Caco-2 (cell line): ENCODE measurements around the gene RGS10. TPM values are rescaled to one million over a fixed set of nuclear protein-coding genes. Genes with fewer than 3 reads are reported as not detected.
"Not testable (repeated sequence)": the region's sequence is repeated elsewhere in the genome, so short reads cannot be mapped to it uniquely, and the experiment has no call there.

Experiments used
- BruUV-seq: library from RNA; stranded (reverse); fragments of 400-500 nt; replicated peaks from 2 replicates; lab custom pipeline; 2021; lab: Mats Ljungman, UMichigan
- CTCF ChIA-PET: fragments of 300-600 bp; sonication (Branson Sonifier 250); formaldehyde crosslinking; loops from one replicate; lab custom pipeline; 2022; ENCODE audit warnings: antibody characterized with exemption; lab: Charles Lee
- POLR2A ChIA-PET: fragments of 300-600 bp; sonication (Branson Sonifier 250); formaldehyde crosslinking; loops from one replicate; lab custom pipeline; 2022; ENCODE audit warnings: antibody characterized with exemption; lab: Charles Lee
- DNase-seq, 2 experiments: peaks; one replicate each; pipeline versions ENCODE4 v3.0.0 to v3.0.0-alpha.2; 2020 to 2022
- H3K27me3 ChIP-seq: replicated peaks from 2 replicates; pipeline ENCODE4 v1.6.0; 2011; ENCODE audit warnings: low read length; ENCODE audit not compliant: control insufficient read depth, insufficient read depth
- H3K36me3 ChIP-seq: 2 replicates; pipeline ENCODE4 v1.5.1; 2011; ENCODE audit warnings: low read length; ENCODE audit not compliant: control insufficient read depth, insufficient read depth
- H3K4me1 ChIP-seq: fragments of 250-450 bp; sonication (Bioruptor Pico); 2 replicates; pipeline ENCODE4 v1.5.1; 2020; ENCODE audit warnings: mild to moderate bottlenecking
- H3K4me3 ChIP-seq: 2 replicates; pipeline ENCODE4 v1.5.1; 2011; ENCODE audit warnings: low read depth, mild to moderate bottlenecking, control low read depth, low read length
- H3K9me3 ChIP-seq: fragments of 250-450 bp; sonication (Bioruptor Pico); 2 replicates; pipeline ENCODE4 v1.5.1; 2020; ENCODE audit warnings: mild to moderate bottlenecking, moderate library complexity
- H3K27ac Mint-ChIP-seq: one replicate; pipeline ENCODE4 v1.8.0; 2022; ENCODE audit warnings: mixed read lengths; ENCODE audit not compliant: unreplicated experiment
- H3K27me3 Mint-ChIP-seq: one replicate; pipeline ENCODE4 v1.8.0; 2022; ENCODE audit warnings: mixed read lengths; ENCODE audit not compliant: insufficient read depth, unreplicated experiment
- H3K36me3 Mint-ChIP-seq: one replicate; pipeline ENCODE4 v1.8.0; 2022; ENCODE audit warnings: mild to moderate bottlenecking, mixed read lengths; ENCODE audit not compliant: insufficient read depth, unreplicated experiment
- H3K4me1 Mint-ChIP-seq: one replicate; pipeline ENCODE4 v1.8.0; 2022; ENCODE audit warnings: low read depth, mixed read lengths; ENCODE audit not compliant: unreplicated experiment
- H3K4me3 Mint-ChIP-seq: one replicate; pipeline ENCODE4 v1.8.0; 2022; ENCODE audit warnings: mild to moderate bottlenecking, moderate library complexity, mixed read lengths; ENCODE audit not compliant: unreplicated experiment
- H3K9me3 Mint-ChIP-seq: one replicate; pipeline ENCODE4 v1.8.0; 2022; ENCODE audit warnings: mixed read lengths; ENCODE audit not compliant: unreplicated experiment
- CTCF ChIP-seq, 2 experiments: fragments of 200-600 bp in 1 of 2; IDR thresholded peaks; 1 replicate in 1 of 2; 2 replicates in 1 of 2; pipeline versions ENCODE4 v1.5.1 to v1.8.0; 2011 to 2022; ENCODE audit warnings: antibody characterized with exemption in 1 of 2, control low read depth in 1 of 2, inconsistent platforms in 1 of 2, low read depth in 1 of 2, low read length in 1 of 2, mild to moderate bottlenecking in 1 of 2, moderate library complexity in 1 of 2; ENCODE audit not compliant: insufficient read depth in 1 of 2, severe bottlenecking in 1 of 2, unreplicated experiment in 1 of 2
- intact Hi-C: fragments of 100-400 bp; cut with micrococcal nuclease; formaldehyde crosslinking; loops from one replicate; pipeline ENCODE4 v1.10.0; 2022; ENCODE audit not compliant: unreplicated experiment
- total RNA-seq: library from RNA; stranded (reverse); gene quantifications from 2 replicates; pipeline ENCODE4 v1.2.3, GENCODE V29; 2022

RGS10 gene
- total RNA-seq, 1 experiment from 2014 or later: 23.2 TPM

- Mint-ChIP-seq H3K36me3 (no peaks in the 10 kb centered on the region), H3K4me1 (no peaks in the 10 kb centered on the region), H3K4me3 (no peak overlapping the region), H3K27me3 (no peaks in the 10 kb centered on the region), H3K27ac (no peak overlapping the region), H3K9me3 (no peaks in the 10 kb centered on the region)
- DNase-seq: peak in 1 of 2 experiments; percentile 22
- Histone ChIP-seq H3K9me3 (no peaks in the 10 kb centered on the region), H3K36me3 (no peaks in the 10 kb centered on the region), H3K27me3 (no peaks in the 10 kb centered on the region), H3K4me1 (peaks cover 9% of the 10 kb centered on the region; the same call in 1 of the 2 replicates), H3K4me3 (no peak overlapping the region)
- intact Hi-C loops: no loop called here
- TF ChIP-seq CTCF (IDR thresholded peaks at IDR 0.05; ENCODE audit: insufficient read depth in 1 of 2, low read depth in 1 of 2, low read length in 1 of 2, severe bottlenecking in 1 of 2, unreplicated experiment in 1 of 2): no peak
- CTCF ChIA-PET: interaction anchor here (0.7 to 1.0 kb wide), 2 partner anchors 9 to 15 kb away, joined by 4 read pairs; partner anchors contain the start of gene RGS10
- POLR2A ChIA-PET: interaction anchor here (0.6 to 1.0 kb wide), 2 partner anchors 9 to 45 kb away, joined by 3 to 4 read pairs; partner anchors contain the start of gene RGS10
- BruUV-seq: no TSS peak
These were observed 9.0 kb downstream of the RGS10 start for GRCh38 chr10:119533473-119533872.

- H3K9me3 Mint-ChIP-seq, H3K4me1 ChIP-seq, H3K4me3 Mint-ChIP-seq, H3K27me3 Mint-ChIP-seq, H3K4me3 ChIP-seq, POLR2A ChIA-PET, BruUV-seq, DNase-seq, H3K9me3 ChIP-seq, H3K36me3 Mint-ChIP-seq, H3K27ac Mint-ChIP-seq, H3K4me1 Mint-ChIP-seq, H3K36me3 ChIP-seq, intact Hi-C loops, H3K27me3 ChIP-seq: not testable (repeated sequence)
- CTCF ChIA-PET: interaction anchor here (0.7 kb wide), 1 partner anchor 15 kb away, joined by 4 read pairs; no protein-coding TSS in a partner anchor
These were observed 9.7 kb downstream of the RGS10 start for GRCh38 chr10:119532791-119533190.

- H3K9me3 ChIP-seq, POLR2A ChIA-PET, CTCF ChIA-PET, H3K27ac Mint-ChIP-seq, H3K27me3 Mint-ChIP-seq, H3K4me1 Mint-ChIP-seq, H3K4me3 ChIP-seq, H3K4me1 ChIP-seq, DNase-seq, H3K36me3 Mint-ChIP-seq, BruUV-seq, H3K4me3 Mint-ChIP-seq, H3K27me3 ChIP-seq, H3K36me3 ChIP-seq, intact Hi-C loops, H3K9me3 Mint-ChIP-seq: not testable (repeated sequence)
These were observed 10.3 kb downstream of the RGS10 start for GRCh38 chr10:119532251-119532650.

GRCh38 chr10:119531067-119531466 lies 11.5 kb downstream of the RGS10 start:
- no peaks in the 10 kb centered on the region for H3K9me3 ChIP-seq
- H3K27me3 ChIP-seq: no peaks in the 10 kb centered on the region
- Mint-ChIP-seq H3K4me1 (no peaks in the 10 kb centered on the region), H3K36me3 (no peaks in the 10 kb centered on the region), H3K27ac (no peak overlapping the region), H3K27me3 (no peaks in the 10 kb centered on the region), H3K9me3 (no peaks in the 10 kb centered on the region), H3K4me3 (no peak overlapping the region)
- no peaks in the 10 kb centered on the region for H3K36me3 ChIP-seq
- no peak for DNase-seq
- TF ChIP-seq CTCF (IDR thresholded peaks at IDR 0.05; ENCODE audit: insufficient read depth in 1 of 2, low read depth in 1 of 2, low read length in 1 of 2, severe bottlenecking in 1 of 2, unreplicated experiment in 1 of 2): no peak
- BruUV-seq: no TSS peak
- ChIA-PET CTCF (no interaction called here), POLR2A (no interaction called here)
- peaks cover 9% of the 10 kb centered on the region; the same call in 1 of the 2 replicates for H3K4me1 ChIP-seq
- H3K4me3 ChIP-seq: no peak overlapping the region
- intact Hi-C loops: no loop called here

- H3K4me1 ChIP-seq, H3K9me3 Mint-ChIP-seq, H3K9me3 ChIP-seq, H3K27me3 Mint-ChIP-seq, intact Hi-C loops, POLR2A ChIA-PET, H3K27ac Mint-ChIP-seq, H3K4me3 ChIP-seq, CTCF ChIA-PET, H3K4me1 Mint-ChIP-seq, DNase-seq, BruUV-seq, H3K36me3 Mint-ChIP-seq, H3K4me3 Mint-ChIP-seq, H3K27me3 ChIP-seq, H3K36me3 ChIP-seq: not testable (repeated sequence)
These were observed 13.8 kb downstream of the RGS10 start for GRCh38 chr10:119528663-119529237.
